ENCODE measurements around the gene RNF14. TPM values are rescaled to one million over a fixed set of nuclear protein-coding genes. Genes with fewer than 3 reads are reported as not detected.

RNF14 gene
- total RNA-seq, 1 donor from 2014 or later = 60.8 TPM

GRCh38 chr5:142003266-142003800, 34.4 kb downstream of the RNF14 start:
- H3K36me3 Mint-ChIP-seq (ENCODE audit: unreplicated experiment) = peaks cover 10% of the 10 kb centered on the region
- TF ChIP-seq CTCF (IDR thresholded peaks at IDR 0.05; ENCODE audit: partially characterized antibody, unreplicated experiment) = no peak

DNA sequence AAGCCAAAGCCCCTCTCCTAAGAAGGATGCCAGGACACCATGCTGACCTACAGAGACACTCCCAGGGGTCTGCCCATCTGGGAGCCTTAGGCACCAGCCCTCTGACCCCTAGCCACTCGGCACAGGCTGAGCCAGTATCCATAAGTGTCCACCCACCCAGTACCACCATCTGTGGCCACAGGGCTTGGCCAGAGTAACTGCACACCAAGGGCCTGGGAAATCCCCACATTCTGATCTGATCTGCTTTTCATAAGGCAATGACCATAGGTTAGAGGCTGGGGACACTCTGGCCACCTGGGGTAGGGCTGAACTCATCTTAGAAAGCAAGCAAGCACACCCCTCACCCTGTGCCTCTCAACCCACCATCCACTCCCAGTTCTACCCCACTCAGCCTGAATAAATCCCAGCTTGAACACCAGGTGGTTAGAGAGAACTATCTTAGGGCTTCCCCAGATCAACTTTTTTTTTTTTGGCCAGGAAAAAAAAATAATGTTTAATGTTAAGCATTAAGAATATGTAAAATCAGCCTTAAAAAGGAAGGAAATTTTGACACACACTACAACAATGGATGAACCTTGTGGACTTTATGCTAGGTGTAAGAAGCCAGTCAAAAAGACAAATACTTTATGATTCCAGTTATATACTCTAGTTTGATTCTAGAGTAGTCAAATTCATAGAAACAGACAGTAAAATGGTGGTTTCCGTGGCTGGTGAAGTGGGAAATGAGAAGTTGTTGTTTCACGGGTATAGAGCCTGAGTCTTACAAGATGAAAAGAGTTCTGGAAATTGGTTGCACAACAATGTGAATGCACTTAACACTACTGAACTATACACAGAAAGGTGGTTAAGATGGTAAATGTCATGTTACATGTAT, 37.7 kb downstream of the RNF14 start:
- H3K27me3 Mint-ChIP-seq (ENCODE audit: unreplicated experiment) = peaks cover 5% of the 10 kb centered on the region
- H3K4me3 Mint-ChIP-seq (ENCODE audit: unreplicated experiment) = no peak overlapping the region
- no peak for TF ChIP-seq CTCF (IDR thresholded peaks at IDR 0.05; ENCODE audit: partially characterized antibody, unreplicated experiment)
- no peak overlapping the region for H3K27ac Mint-ChIP-seq (ENCODE audit: unreplicated experiment)
- H3K36me3 Mint-ChIP-seq (ENCODE audit: unreplicated experiment) = no peaks in the 10 kb centered on the region
- H3K4me1 Mint-ChIP-seq (ENCODE audit: low read depth, unreplicated experiment) = no peaks in the 10 kb centered on the region
- no peak for DNase-seq
- H3K9me3 Mint-ChIP-seq (ENCODE audit: unreplicated experiment) = peaks cover 2% of the 10 kb centered on the region

More at GRCh38 chr5:142003266-142003800, 34.4 kb downstream of the RNF14 start:
- no peak overlapping the region for H3K27ac Mint-ChIP-seq (ENCODE audit: unreplicated experiment)
- peaks cover 5% of the 10 kb centered on the region for H3K9me3 Mint-ChIP-seq (ENCODE audit: unreplicated experiment)
- H3K4me3 Mint-ChIP-seq (ENCODE audit: unreplicated experiment) = no peak overlapping the region
- H3K27me3 Mint-ChIP-seq (ENCODE audit: unreplicated experiment) = peaks cover 3% of the 10 kb centered on the region
- no peak for DNase-seq
- peaks cover 2% of the 10 kb centered on the region for H3K4me1 Mint-ChIP-seq (ENCODE audit: low read depth, unreplicated experiment)

GRCh38 chr5:142007237-142007544, 38.3 kb downstream of the RNF14 start:
- no peak for TF ChIP-seq CTCF (IDR thresholded peaks at IDR 0.05; ENCODE audit: partially characterized antibody, unreplicated experiment)
- Mint-ChIP-seq H3K27me3 (ENCODE audit: unreplicated experiment) (peaks cover 5% of the 10 kb centered on the region), H3K27ac (ENCODE audit: unreplicated experiment) (no peak overlapping the region)

DNA sequence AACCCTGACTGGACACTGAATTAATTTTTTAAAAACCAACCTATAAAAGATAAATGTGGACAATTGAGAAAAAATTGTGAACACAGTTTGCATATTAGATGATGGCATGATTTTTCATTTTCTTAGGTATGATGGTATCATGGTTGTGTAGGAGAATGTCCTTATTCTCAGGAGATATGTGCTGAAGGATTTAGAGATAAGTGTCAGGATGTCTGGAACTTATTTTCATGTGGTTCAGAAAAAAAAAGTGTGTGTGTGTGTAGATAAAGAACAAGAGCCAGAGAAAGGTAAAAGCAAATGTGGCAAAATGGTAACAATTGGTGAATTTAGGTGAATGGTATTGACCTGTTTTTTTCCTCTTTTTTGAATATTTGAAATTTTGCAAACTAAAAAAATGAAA, 39.9 kb downstream of the RNF14 start:
- no peak for TF ChIP-seq CTCF (IDR thresholded peaks at IDR 0.05; ENCODE audit: partially characterized antibody, unreplicated experiment)
- Mint-ChIP-seq H3K36me3 (ENCODE audit: unreplicated experiment) (no peaks in the 10 kb centered on the region), H3K4me1 (ENCODE audit: low read depth, unreplicated experiment) (no peaks in the 10 kb centered on the region), H3K27ac (ENCODE audit: unreplicated experiment) (no peak overlapping the region), H3K27me3 (ENCODE audit: unreplicated experiment) (peaks cover 5% of the 10 kb centered on the region), H3K4me3 (ENCODE audit: unreplicated experiment) (no peak overlapping the region), H3K9me3 (ENCODE audit: unreplicated experiment) (peaks cover 2% of the 10 kb centered on the region)
- no peak for DNase-seq

More at GRCh38 chr5:142007237-142007544, 38.3 kb downstream of the RNF14 start:
- Mint-ChIP-seq H3K9me3 (ENCODE audit: unreplicated experiment) (peaks cover 2% of the 10 kb centered on the region), H3K4me3 (ENCODE audit: unreplicated experiment) (no peak overlapping the region), H3K4me1 (ENCODE audit: low read depth, unreplicated experiment) (no peaks in the 10 kb centered on the region), H3K36me3 (ENCODE audit: unreplicated experiment) (no peaks in the 10 kb centered on the region)
- DNase-seq = no peak

DNA sequence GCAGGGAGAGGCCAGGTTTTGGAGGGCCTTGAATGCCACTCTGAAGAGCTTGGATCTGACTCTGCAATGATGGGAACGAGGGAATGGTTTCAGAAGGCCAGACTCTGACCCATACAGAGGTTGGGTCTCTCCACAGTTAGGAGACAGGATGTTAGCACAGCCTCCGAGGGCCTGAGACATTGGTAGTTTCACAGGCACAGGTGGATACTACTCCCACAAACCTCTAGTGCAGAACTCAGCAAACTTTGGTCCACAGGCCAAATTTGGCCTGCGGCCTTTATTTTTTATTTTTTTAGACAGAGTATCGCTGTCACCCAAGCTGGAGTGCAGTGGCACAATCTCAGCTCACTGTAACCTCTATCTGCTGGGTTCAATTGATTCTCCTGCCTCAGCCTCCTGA, 41.0 kb downstream of the RNF14 start:
- Mint-ChIP-seq H3K4me3 (ENCODE audit: unreplicated experiment) (no peak overlapping the region), H3K4me1 (ENCODE audit: low read depth, unreplicated experiment) (no peaks in the 10 kb centered on the region), H3K9me3 (ENCODE audit: unreplicated experiment) (peaks cover 2% of the 10 kb centered on the region), H3K27me3 (ENCODE audit: unreplicated experiment) (peaks cover 5% of the 10 kb centered on the region), H3K27ac (ENCODE audit: unreplicated experiment) (no peak overlapping the region), H3K36me3 (ENCODE audit: unreplicated experiment) (no peaks in the 10 kb centered on the region)
- no peak for TF ChIP-seq CTCF (IDR thresholded peaks at IDR 0.05; ENCODE audit: partially characterized antibody, unreplicated experiment)
- no peak for DNase-seq
